OCI-LY3 (cell line): Measurements from ENCODE around the gene DAP3.

ENCODE experiments used
- CTCF ChIP-seq: fragments of 200-600, 300-600 bp; sonication (generic); IDR thresholded peaks from 2 replicates; pipeline ENCODE4 v1.5.1; 2014; ENCODE audit warnings: antibody characterized with exemption, low read length, low read depth
- EZH2phosphoT487 ChIP-seq: fragments of 200-600 bp; shearing (Covaris generic); IDR thresholded peaks from 2 replicates; pipeline ENCODE4 v1.6.1; 2018; ENCODE audit warnings: antibody characterized with exemption, mixed run types, low read depth

- TF ChIP-seq CTCF (no peak), EZH2phosphoT487 (no peak)
Observed at GRCh38 chr1:155673003-155673402, 15.9 kb upstream of the DAP3 start.
